IMR-90 (cell line): Measurements from ENCODE around the gene ABCF3. TPM values are rescaled to one million over a fixed set of nuclear protein-coding genes. Genes with fewer than 3 reads are reported as not detected.
A peak's percentile ranks its signal among the peaks of the same experiment; 100 is the strongest.

Source experiments
- ATAC-seq: fragments of 200-7000 bp; cut with Tn5 transposase; 2 replicates; pipeline ENCODE4 v1.9.1; 2020; ENCODE audit warnings: low read depth, mild to moderate bottlenecking, moderate library complexity
- Bru-seq: library from RNA; stranded (reverse); fragments of 400-500 nt; gene quantifications from one replicate; lab custom pipeline; 2021; lab: Mats Ljungman, UMichigan
- BruChase-seq, 2 experiments: library from RNA; stranded (reverse); fragments of 400-500 nt; gene quantifications; one replicate each; lab custom pipeline; 2021; lab: Mats Ljungman, UMichigan
- BruUV-seq: library from RNA; stranded (reverse); fragments of 400-500 nt; replicated peaks from 2 replicates; lab custom pipeline; 2021; lab: Mats Ljungman, UMichigan
- CTCF ChIA-PET: fragments of 300-600 bp; formaldehyde crosslinking; extraction: SDS; loops from one replicate; lab custom pipeline; 2021; ENCODE audit warnings: antibody characterized with exemption; lab: Yijun Ruan, JAX
- POLR2A ChIA-PET: fragments of 300-600 bp; sonication (Branson Sonifier 250); formaldehyde crosslinking; loops from one replicate; lab custom pipeline; 2022; ENCODE audit warnings: antibody characterized with exemption; ENCODE audit not compliant: unreplicated experiment; lab: Charles Lee
- DNase-seq: peaks from one replicate; pipeline ENCODE4 v3.0.0; 2013
- H2AFZ ChIP-seq: replicated peaks from 2 replicates; pipeline ENCODE3; 2013; ENCODE audit warnings: low read length, mild to moderate bottlenecking; ENCODE audit not compliant: poor library complexity
- H2AK5ac ChIP-seq: 2 replicates; pipeline ENCODE4 v1.6.1; 2013; ENCODE audit warnings: low read depth, low read length, inconsistent platforms
- H2AK9ac ChIP-seq: replicated peaks from 2 replicates; pipeline ENCODE3; 2013; ENCODE audit warnings: mild to moderate bottlenecking, low read depth, low read length, moderate library complexity; ENCODE audit not compliant: poor library complexity
- H2BK120ac ChIP-seq: 2 replicates; pipeline ENCODE4 v1.6.1; 2013; ENCODE audit warnings: low read depth, low read length, inconsistent platforms
- H2BK15ac ChIP-seq: 3 replicates; pipeline ENCODE4 v1.6.1; 2013; ENCODE audit warnings: low read depth, low read length, inconsistent platforms
- H2BK20ac ChIP-seq: 2 replicates; pipeline ENCODE4 v1.6.1; 2013; ENCODE audit warnings: low read depth, mild to moderate bottlenecking, inconsistent platforms, low read length, moderate library complexity
- H2BK5ac ChIP-seq: 2 replicates; pipeline ENCODE4 v1.6.1; 2013; ENCODE audit warnings: mild to moderate bottlenecking, low read depth, low read length, inconsistent platforms; ENCODE audit not compliant: poor library complexity, severe bottlenecking
- H3K14ac ChIP-seq: replicated peaks from 2 replicates; pipeline ENCODE4 v1.6.1; 2013; ENCODE audit warnings: low read depth, low read length, inconsistent platforms
- H3K18ac ChIP-seq: 2 replicates; pipeline ENCODE4 v1.6.1; 2013; ENCODE audit warnings: low read depth, low read length, control low read depth
- H3K23ac ChIP-seq: 2 replicates; pipeline ENCODE4 v1.6.1; 2013; ENCODE audit warnings: low read depth, low read length, inconsistent platforms
- H3K27ac ChIP-seq: 2 replicates; pipeline ENCODE4 v1.5.1; 2013; ENCODE audit warnings: mild to moderate bottlenecking, control low read depth, low read length; ENCODE audit not compliant: insufficient read depth
- H3K27me3 ChIP-seq: 2 replicates; pipeline ENCODE4 v1.6.1; 2013; ENCODE audit warnings: low read length; ENCODE audit not compliant: control insufficient read depth, insufficient read depth
- H3K36me3 ChIP-seq: 2 replicates; pipeline ENCODE4 v1.6.1; 2013; ENCODE audit warnings: low read length, mixed read lengths; ENCODE audit not compliant: control insufficient read depth, insufficient read depth
- H3K4ac ChIP-seq: 2 replicates; pipeline ENCODE4 v1.6.1; 2013; ENCODE audit warnings: low read depth, low read length, inconsistent platforms
- H3K4me1 ChIP-seq: 2 replicates; pipeline ENCODE4 v1.6.1; 2013; ENCODE audit warnings: low read length, mixed read lengths; ENCODE audit not compliant: control insufficient read depth, insufficient read depth
- H3K4me2 ChIP-seq: 2 replicates; pipeline ENCODE4 v1.6.1; 2013; ENCODE audit warnings: low read depth, mild to moderate bottlenecking, control low read depth, low read length, moderate library complexity
- H3K4me3 ChIP-seq: 2 replicates; pipeline ENCODE4 v1.5.1; 2013; ENCODE audit warnings: low read depth, mild to moderate bottlenecking, control low read depth, low read length, moderate library complexity; ENCODE audit not compliant: insufficient read depth
- H3K56ac ChIP-seq: 2 replicates; pipeline ENCODE4 v1.6.1; 2013; ENCODE audit warnings: low read length, inconsistent platforms; ENCODE audit not compliant: insufficient read depth; ENCODE audit errors: extremely low read depth
- H3K79me1 ChIP-seq, 2 experiments: 2 replicates each; pipeline ENCODE4 v1.6.1; 2013; ENCODE audit warnings: low read length in 2 of 2, inconsistent platforms in 1 of 2, low read depth in 1 of 2
- H3K9ac ChIP-seq: 2 replicates; pipeline ENCODE4 v1.6.1; 2013; ENCODE audit warnings: low read depth, low read length, control low read depth
- H3K9me1 ChIP-seq: 2 replicates; pipeline ENCODE4 v1.6.1; 2013; ENCODE audit warnings: low read length, inconsistent platforms; ENCODE audit not compliant: insufficient read depth
- H3K9me3 ChIP-seq: 2 replicates; pipeline ENCODE4 v1.6.1; 2013; ENCODE audit warnings: low read length; ENCODE audit not compliant: control insufficient read depth, insufficient read depth
- H4K20me1 ChIP-seq: 2 replicates; pipeline ENCODE4 v1.6.1; 2013; ENCODE audit warnings: low read length, inconsistent platforms; ENCODE audit not compliant: insufficient read depth
- H4K5ac ChIP-seq: 2 replicates; pipeline ENCODE4 v1.6.1; 2013; ENCODE audit warnings: mild to moderate bottlenecking, low read depth, low read length, control low read depth
- H4K8ac ChIP-seq, 2 experiments: 2 replicates each; pipeline ENCODE4 v1.6.1; 2013; ENCODE audit warnings: low read depth in 2 of 2, low read length in 2 of 2, control low read depth in 1 of 2, inconsistent platforms in 1 of 2
- H4K91ac ChIP-seq: 2 replicates; pipeline ENCODE4 v1.6.1; 2013; ENCODE audit warnings: low read depth, low read length, inconsistent platforms; ENCODE audit not compliant: insufficient read depth
- CEBPB ChIP-seq: IDR thresholded peaks from 2 replicates; pipeline ENCODE4 v1.6.1; 2012; ENCODE audit warnings: low read depth, low read length, improper control_type of control experiment
- CHD1 ChIP-seq: IDR thresholded peaks from 2 replicates; pipeline ENCODE4 v1.6.1; 2012; ENCODE audit warnings: low read depth, low read length, improper control_type of control experiment
- FOS ChIP-seq: fragments of 150-350 bp; IDR thresholded peaks from 2 replicates; pipeline ENCODE4 v1.6.1; 2016; ENCODE audit warnings: low read depth, low read length
- NFE2L2 ChIP-seq: fragments of 150-350 bp; IDR thresholded peaks from 2 replicates; pipeline ENCODE4 v1.6.1; 2016; ENCODE audit warnings: low read depth, mild to moderate bottlenecking, low read length
- POLR2A ChIP-seq: IDR thresholded peaks from 2 replicates; pipeline ENCODE4 v1.6.1; 2012; ENCODE audit warnings: mild to moderate bottlenecking, low read depth, low read length
- RCOR1 ChIP-seq: IDR thresholded peaks from 2 replicates; pipeline ENCODE4 v1.6.1; 2012; ENCODE audit warnings: mild to moderate bottlenecking, low read length, improper control_type of control experiment; ENCODE audit not compliant: insufficient replicate concordance
- RFX5 ChIP-seq: IDR thresholded peaks from 2 replicates; pipeline ENCODE4 v1.8.0; 2012; ENCODE audit warnings: low read depth, mild to moderate bottlenecking, low read length, moderate library complexity
- WGBS, 2 experiments: methylation state at CpG; one replicate each; pipeline versions ENCODE4 v1.1.5 to v1.1.7; 2013; ENCODE audit warnings: missing lambda C conversion rate in 2 of 2; ENCODE audit not compliant: insufficient read length in 1 of 2; ENCODE audit errors: extremely low coverage in 2 of 2; 5-methylcytosine and 5-hydroxymethylcytosine counted together
- dilution Hi-C: fragments of 300-500 bp; cut with HindIII; formaldehyde crosslinking; loops from one replicate; pipeline ENCODE4 v1.14.3; 2018; ENCODE audit warnings: low sequenced_read_pairs; ENCODE audit not compliant: unreplicated experiment
- in situ Hi-C: fragments of 300-500 bp; cut with MboI; formaldehyde crosslinking; loops from 3 replicates; pipeline ENCODE4 v1.14.3; 2019; ENCODE audit warnings: low sequenced_read_pairs, inconsistent platforms, mixed read lengths
- intact Hi-C: fragments of 100-400 bp; cut with micrococcal nuclease; formaldehyde crosslinking; loops from 2 replicates; pipeline ENCODE4 v1.10.0; 2022
- long read RNA-seq: library from polyadenylated mRNA; unstranded; transcript quantifications from one replicate; pipeline ENCODE4 v2.0.0, GENCODE V29; 2021; ENCODE audit not compliant: unreplicated experiment
- polyA plus RNA-seq, 3 experiments: library from polyadenylated mRNA; depleted of rRNA; stranded (reverse); fragments of >200 nt; gene quantifications; 2 replicates each; pipeline ENCODE4 v1.2.3, GENCODE V29; 2012; ENCODE audit warnings: low replicate concordance in 1 of 3
- total RNA-seq: library from RNA; depleted of rRNA; stranded (reverse); fragments of >200 nt; gene quantifications from 2 replicates; pipeline ENCODE4 v1.2.3, GENCODE V29; 2012; rRNA removed
- TF ChIP-seq, protein P1 (sequence below): fragments of 150-350 bp; IDR thresholded peaks from 2 replicates; pipeline ENCODE4 v1.6.1; 2016; ENCODE audit warnings: low read depth, mild to moderate bottlenecking, low read length, moderate library complexity, borderline replicate concordance
- TF ChIP-seq, protein P2 (sequence below): conservative IDR thresholded peaks from 2 replicates; pipeline ENCODE4 v1.5.1; 2012; ENCODE audit warnings: mild to moderate bottlenecking, low read depth, low read length, improper control_type of control experiment

Gene ABCF3, protein sequence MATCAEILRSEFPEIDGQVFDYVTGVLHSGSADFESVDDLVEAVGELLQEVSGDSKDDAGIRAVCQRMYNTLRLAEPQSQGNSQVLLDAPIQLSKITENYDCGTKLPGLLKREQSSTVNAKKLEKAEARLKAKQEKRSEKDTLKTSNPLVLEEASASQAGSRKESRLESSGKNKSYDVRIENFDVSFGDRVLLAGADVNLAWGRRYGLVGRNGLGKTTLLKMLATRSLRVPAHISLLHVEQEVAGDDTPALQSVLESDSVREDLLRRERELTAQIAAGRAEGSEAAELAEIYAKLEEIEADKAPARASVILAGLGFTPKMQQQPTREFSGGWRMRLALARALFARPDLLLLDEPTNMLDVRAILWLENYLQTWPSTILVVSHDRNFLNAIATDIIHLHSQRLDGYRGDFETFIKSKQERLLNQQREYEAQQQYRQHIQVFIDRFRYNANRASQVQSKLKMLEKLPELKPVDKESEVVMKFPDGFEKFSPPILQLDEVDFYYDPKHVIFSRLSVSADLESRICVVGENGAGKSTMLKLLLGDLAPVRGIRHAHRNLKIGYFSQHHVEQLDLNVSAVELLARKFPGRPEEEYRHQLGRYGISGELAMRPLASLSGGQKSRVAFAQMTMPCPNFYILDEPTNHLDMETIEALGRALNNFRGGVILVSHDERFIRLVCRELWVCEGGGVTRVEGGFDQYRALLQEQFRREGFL
- 35.0 and 36.9 TPM in 2 replicates for total RNA-seq
- polyA plus RNA-seq (2012; rRNA removed): 58.3 and 59.2 TPM in 2 replicates
- polyA plus RNA-seq (2012; cell fraction: cytosol; rRNA removed): 37.0 and 55.1 TPM in 2 replicates
- 175 and 264 TPM in 2 replicates for polyA plus RNA-seq (2012; cell fraction: nucleus; rRNA removed; ENCODE audit: low replicate concordance)
- Bru-seq, nascent RNA: percentile 75 among the genes with signal in this experiment
- BruChase-seq, experiment 1, labeled RNA remaining after a 6-hour chase: percentile 82 among the genes with signal in this experiment
- BruChase-seq, experiment 2, labeled RNA remaining after a 2-hour chase: percentile 86 among the genes with signal in this experiment
- long read RNA-seq, transcript ABCF3-203 (21 exons, 2,624 nt): major isoform, 85 of 116 reads
- long read RNA-seq, partial matches to known transcripts: 7 of 116 reads
- long read RNA-seq, other reads (novel, unspliced or antisense): 24 of 116 reads

DNA sequence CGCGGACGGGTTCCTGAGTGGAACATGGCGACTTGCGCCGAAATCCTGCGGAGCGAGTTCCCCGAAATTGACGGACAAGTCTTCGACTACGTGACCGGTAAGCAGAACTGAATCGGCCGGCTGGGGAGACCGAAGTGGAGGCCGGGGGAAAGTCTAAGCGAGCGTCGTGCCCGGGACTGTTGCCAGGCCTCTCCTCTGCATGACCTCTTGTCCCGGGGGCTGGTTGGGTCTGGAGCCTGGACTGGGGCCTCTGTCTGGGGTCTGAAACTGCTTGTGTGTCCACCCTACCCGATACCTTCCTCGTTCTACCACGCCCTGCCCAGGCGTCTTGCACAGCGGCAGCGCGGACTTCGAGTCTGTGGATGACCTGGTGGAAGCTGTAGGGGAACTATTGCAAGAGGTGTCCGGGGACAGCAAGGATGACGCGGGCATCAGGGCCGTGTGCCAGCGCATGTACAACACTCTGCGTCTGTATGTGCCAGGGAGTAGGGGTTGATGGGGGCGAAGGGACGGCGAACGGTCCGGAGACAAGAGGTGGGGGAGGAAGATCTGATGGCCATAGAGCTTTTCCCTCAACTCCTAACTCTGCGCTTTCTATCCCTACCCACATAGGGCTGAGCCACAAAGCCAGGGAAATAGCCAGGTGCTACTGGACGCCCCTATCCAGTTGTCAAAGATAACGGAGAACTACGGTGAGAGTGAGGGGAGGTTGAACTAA, at the start of gene ABCF3:
TSS of gene ABCF3 (plus strand) at position 16 of the 718 bp plus-strand sequence. CDS start at position 25, 9 bp downstream.
- Histone ChIP-seq H3K4me2 (peak within 1 kb of the TSS; percentile 86), H3K14ac (peak within 1 kb of the TSS; percentile 80), H2AFZ (peak within 1 kb of the TSS; percentile 95), H3K4ac (peak within 1 kb of the TSS; percentile 88), H3K79me1 (peaks cover 35 to 58% of the 10 kb centered on the region in 2 experiments), H3K4me3 (peak within 1 kb of the TSS; percentile 67), H4K20me1 (peaks cover 20% of the 10 kb centered on the region), H2BK20ac (no peak within 1 kb of the TSS), H2BK120ac (no peak within 1 kb of the TSS), H4K5ac (peak within 1 kb of the TSS; percentile 32; the same call in 1 of the 2 replicates), H2AK9ac (peak within 1 kb of the TSS; percentile 96), H3K23ac (peak within 1 kb of the TSS; percentile 78; the same call in 1 of the 2 replicates), H2BK15ac (no peak within 1 kb of the TSS), H3K27ac (peak within 1 kb of the TSS; percentile 73), H3K9me3 (no peaks in the 10 kb centered on the region), H3K36me3 (peaks cover 61% of the 10 kb centered on the region), H3K9ac (peak within 1 kb of the TSS; percentile 78), H3K27me3 (no peaks in the 10 kb centered on the region), H3K56ac (peak within 1 kb of the TSS; percentile 63), H3K4me1 (peaks cover 3% of the 10 kb centered on the region; the same call in 1 of the 2 replicates), H2BK5ac (peak within 1 kb of the TSS; percentile 65), H3K18ac (no peak within 1 kb of the TSS; the same call in 1 of the 2 replicates), H2AK5ac (peak within 1 kb of the TSS; percentile 82), H4K91ac (peak within 1 kb of the TSS; percentile 65), H3K9me1 (0 out of 2 replicates have a peak, but pooled peaks cover 8% of the 10 kb centered on the region), H4K8ac (peak within 1 kb of the TSS; percentile 66 to 92)
- WGBS, 2 experiments: 0% methylated on average over 8 of the region's 45 CpGs; no CpG with 5 or more reads in 1 of the 2 experiments
- in situ Hi-C loops (no loop called here), intact Hi-C loops (loop anchor here (2.0 kb wide), 1 partner anchor 62 kb away; the partner anchor contains the start of genes ALG3 and EEF1AKMT4), dilution Hi-C loops (no loop called here)
- ChIA-PET POLR2A (interaction anchor here (1.0 to 1.6 kb wide), 2 partner anchors 10 to 28 kb away, joined by 6 to 11 read pairs; no protein-coding TSS in a partner anchor), CTCF (interaction anchor here (1.0 kb wide), 1 partner anchor 26 kb away, joined by 3 read pairs; no protein-coding TSS in a partner anchor)
- ATAC-seq: peak; percentile 44
- peak; percentile 54 for DNase-seq
- no TSS peak for BruUV-seq
- TF ChIP-seq NFE2L2 (no peak), CHD1 (no peak), POLR2A (peak; percentile 57; the same call in 1 of the 2 replicates), CEBPB (peak; percentile 60; the same call in 1 of the 2 replicates), RFX5 (no peak), RCOR1 (no peak), FOS (no peak)
- TF ChIP-seq, protein P1, sequence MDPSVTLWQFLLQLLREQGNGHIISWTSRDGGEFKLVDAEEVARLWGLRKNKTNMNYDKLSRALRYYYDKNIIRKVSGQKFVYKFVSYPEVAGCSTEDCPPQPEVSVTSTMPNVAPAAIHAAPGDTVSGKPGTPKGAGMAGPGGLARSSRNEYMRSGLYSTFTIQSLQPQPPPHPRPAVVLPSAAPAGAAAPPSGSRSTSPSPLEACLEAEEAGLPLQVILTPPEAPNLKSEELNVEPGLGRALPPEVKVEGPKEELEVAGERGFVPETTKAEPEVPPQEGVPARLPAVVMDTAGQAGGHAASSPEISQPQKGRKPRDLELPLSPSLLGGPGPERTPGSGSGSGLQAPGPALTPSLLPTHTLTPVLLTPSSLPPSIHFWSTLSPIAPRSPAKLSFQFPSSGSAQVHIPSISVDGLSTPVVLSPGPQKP: no peak
- TF ChIP-seq, protein P2, sequence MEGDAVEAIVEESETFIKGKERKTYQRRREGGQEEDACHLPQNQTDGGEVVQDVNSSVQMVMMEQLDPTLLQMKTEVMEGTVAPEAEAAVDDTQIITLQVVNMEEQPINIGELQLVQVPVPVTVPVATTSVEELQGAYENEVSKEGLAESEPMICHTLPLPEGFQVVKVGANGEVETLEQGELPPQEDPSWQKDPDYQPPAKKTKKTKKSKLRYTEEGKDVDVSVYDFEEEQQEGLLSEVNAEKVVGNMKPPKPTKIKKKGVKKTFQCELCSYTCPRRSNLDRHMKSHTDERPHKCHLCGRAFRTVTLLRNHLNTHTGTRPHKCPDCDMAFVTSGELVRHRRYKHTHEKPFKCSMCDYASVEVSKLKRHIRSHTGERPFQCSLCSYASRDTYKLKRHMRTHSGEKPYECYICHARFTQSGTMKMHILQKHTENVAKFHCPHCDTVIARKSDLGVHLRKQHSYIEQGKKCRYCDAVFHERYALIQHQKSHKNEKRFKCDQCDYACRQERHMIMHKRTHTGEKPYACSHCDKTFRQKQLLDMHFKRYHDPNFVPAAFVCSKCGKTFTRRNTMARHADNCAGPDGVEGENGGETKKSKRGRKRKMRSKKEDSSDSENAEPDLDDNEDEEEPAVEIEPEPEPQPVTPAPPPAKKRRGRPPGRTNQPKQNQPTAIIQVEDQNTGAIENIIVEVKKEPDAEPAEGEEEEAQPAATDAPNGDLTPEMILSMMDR: no peak
